MM.1S (cell line): ENCODE data around the gene IGDCC3.
"Not testable (repeated sequence)": the region's sequence is repeated elsewhere in the genome, so short reads cannot be mapped to it uniquely, and the experiment has no call there.

ENCODE experiments used
- CTCF ChIP-seq: fragments of 300-600 bp; sonication (generic); IDR thresholded peaks from 2 replicates; pipeline ENCODE4 v1.5.1; 2016; ENCODE audit warnings: antibody characterized with exemption, low read length, mixed read lengths
- EZH2 ChIP-seq: fragments of 300-600 bp; sonication (generic); optimal IDR thresholded peaks from 2 replicates; pipeline ENCODE3; 2017; ENCODE audit warnings: low read depth, mild to moderate bottlenecking, antibody characterized with exemption, low read length, mixed read lengths
- EZH2phosphoT487 ChIP-seq: fragments of 300-600 bp; sonication (generic); IDR thresholded peaks from 2 replicates; pipeline ENCODE4 v1.6.1; 2018; ENCODE audit warnings: antibody characterized with exemption, low read length

GRCh38 chr15:65347756-65348155 lies 30.0 kb downstream of the IGDCC3 start:
- TF ChIP-seq CTCF, EZH2, EZH2phosphoT487: not testable (repeated sequence)
